Stimulated activated naive CD4-positive, alpha-beta T cell (primary cell): ENCODE data around the gene MOXD1.

Experiments
- DNase-seq, 6 experiments: peaks; one replicate each; lab custom pipeline; 2025; lab: John Stamatoyannopoulos, UW

MOXD1 gene

GRCh38 chr6:132399376-132400074, 1.8 kb downstream of the MOXD1 start:
- DNase-seq = no peak

- no peak for DNase-seq
Measured at GRCh38 chr6:132395015-132395597, 6.2 kb downstream of the MOXD1 start.

- DNase-seq = no peak
Measured at GRCh38 chr6:132392792-132393191, 8.5 kb downstream of the MOXD1 start.

- no peak for DNase-seq
Measured at GRCh38 chr6:132392270-132392646, 9.0 kb downstream of the MOXD1 start.

GRCh38 chr6:132391391-132392269, 9.6 kb downstream of the MOXD1 start:
- DNase-seq = no peak

- no peak for DNase-seq
Measured at GRCh38 chr6:132390451-132390850, 10.8 kb downstream of the MOXD1 start.

- DNase-seq = no peak
Measured at GRCh38 chr6:132390017-132390416, 11.3 kb downstream of the MOXD1 start.

- no peak for DNase-seq
Measured at GRCh38 chr6:132388291-132388690, 13.0 kb downstream of the MOXD1 start.

- DNase-seq = no peak
Measured at GRCh38 chr6:132382630-132383175, 18.6 kb downstream of the MOXD1 start.

GRCh38 chr6:132381381-132381780, 19.9 kb downstream of the MOXD1 start:
- DNase-seq = no peak

- no peak for DNase-seq
Measured at GRCh38 chr6:132380358-132381029, 20.8 kb downstream of the MOXD1 start.

GRCh38 chr6:132369526-132369925, 31.7 kb downstream of the MOXD1 start:
- no peak for DNase-seq

- DNase-seq = no peak
Measured at GRCh38 chr6:132368916-132369481, 32.3 kb downstream of the MOXD1 start.

GRCh38 chr6:132365281-132365907, 35.9 kb downstream of the MOXD1 start:
- DNase-seq = no peak

- DNase-seq = no peak
Measured at GRCh38 chr6:132364306-132365074, 36.8 kb downstream of the MOXD1 start.

GRCh38 chr6:132362442-132363185, 38.7 kb downstream of the MOXD1 start:
- DNase-seq = no peak

GRCh38 chr6:132361101-132361500, 40.2 kb downstream of the MOXD1 start:
- DNase-seq = no peak

- no peak for DNase-seq
Measured at GRCh38 chr6:132359886-132360285, 41.4 kb downstream of the MOXD1 start.

GRCh38 chr6:132357120-132357519, 44.2 kb downstream of the MOXD1 start:
- no peak for DNase-seq
